Measurements from ENCODE around the gene PPP1R10. TPM values are rescaled to one million over a fixed set of nuclear protein-coding genes. Genes with fewer than 3 reads are reported as not detected.

The PPP1R10 gene
- total RNA-seq, 1 experiment from 2014 or later = 123 TPM

DNA sequence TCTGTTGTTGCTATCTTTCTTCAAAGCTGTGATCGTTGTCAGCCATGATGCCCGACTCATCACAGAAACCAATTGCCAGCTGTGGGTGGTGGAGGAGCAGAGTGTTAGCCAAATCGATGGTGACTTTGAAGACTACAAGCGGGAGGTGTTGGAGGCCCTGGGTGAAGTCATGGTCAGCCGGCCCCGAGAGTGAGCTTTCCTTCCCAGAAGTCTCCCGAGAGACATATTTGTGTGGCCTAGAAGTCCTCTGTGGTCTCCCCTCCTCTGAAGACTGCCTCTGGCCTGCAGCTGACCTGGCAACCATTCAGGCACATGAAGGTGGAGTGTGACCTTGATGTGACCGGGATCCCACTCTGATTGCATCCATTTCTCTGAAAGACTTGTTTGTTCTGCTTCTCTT, 26.5 kb downstream of the PPP1R10 start:
- Histone ChIP-seq H3T11ph (ENCODE audit: low read length) (no peak overlapping the region), H3K56ac (ENCODE audit: insufficient read length, low read depth, low read length) (no peak overlapping the region), H2BK12ac (ENCODE audit: insufficient read length, low read depth, low read length) (no peak overlapping the region), H3K23ac (ENCODE audit: insufficient read length, low read depth, low read length) (no peak overlapping the region), H2BK20ac (ENCODE audit: low read depth, low read length, poor library complexity, severe bottlenecking) (no peak overlapping the region), H3K79me1 (ENCODE audit: insufficient read depth, low read depth, low read length, poor library complexity, severe bottlenecking) (peaks cover 5% of the 10 kb centered on the region), H3K4me1 (ENCODE audit: insufficient read depth, low read length) (no peaks in the 10 kb centered on the region), H3K27ac (ENCODE audit: insufficient read length, low read depth, low read length) (no peak overlapping the region), H2AFZ (ENCODE audit: low read length) (no peak overlapping the region), H3K4me2 (ENCODE audit: insufficient read depth, insufficient read length, low read length) (no peak overlapping the region), H3K79me2 (ENCODE audit: insufficient read depth, low read length) (no peaks in the 10 kb centered on the region; the same call in 1 of the 2 replicates), H4K20me1 (ENCODE audit: control insufficient read depth, insufficient read depth, insufficient read length) (no peaks in the 10 kb centered on the region), H4K91ac (ENCODE audit: insufficient read length, low read depth, low read length) (no peak overlapping the region), H3K18ac (ENCODE audit: insufficient read length, low read depth, low read length) (no peak overlapping the region), H4K8ac (replicated peaks; ENCODE audit: insufficient read length, low read depth, low read length) (no peak overlapping the region), H3K14ac (ENCODE audit: insufficient read depth, low read length) (no peak overlapping the region), H2BK5ac (ENCODE audit: insufficient read length, low read length) (no peak overlapping the region), H3K27me3 (ENCODE audit: insufficient read depth, low read length) (no peaks in the 10 kb centered on the region), H3K4ac (ENCODE audit: low read depth, low read length) (no peak overlapping the region), H3K9ac (ENCODE audit: extremely low read depth, insufficient read length, low read length) (no peak overlapping the region), H2BK120ac (ENCODE audit: low read depth, low read length, poor library complexity, severe bottlenecking) (no peak overlapping the region), H2BK15ac (ENCODE audit: low read depth, low read length) (no peak overlapping the region), H2AK5ac (ENCODE audit: insufficient read length, low read length) (no peak overlapping the region), H3K23me2 (ENCODE audit: insufficient read length, low read depth, low read length, poor library complexity, severe bottlenecking) (no peaks in the 10 kb centered on the region), H4K5ac (ENCODE audit: insufficient read length, low read depth, low read length) (no peak overlapping the region), H3K9me3 (ENCODE audit: control insufficient read depth, low read depth, low read length) (no peaks in the 10 kb centered on the region)
- Mint-ChIP-seq H3K27ac (0 out of 7 replicates have a peak overlapping the region, but pooled peaks of 1 of the 3 experiments have one; percentile 37), H3K4me1 (no peaks in the 10 kb centered on the region), H3K9me3 (no peaks in the 10 kb centered on the region), H3K4me3 (no peak overlapping the region; a peak in 1 of 5 replicates), H3K36me3 (ENCODE audit: insufficient read depth in 1 of 3, low read depth in 3 of 3) (peaks cover 57 to 92% (median 79%) of the 10 kb centered on the region in 3 experiments; a peak in 6 of 7 replicates), H3K27me3 (ENCODE audit: low read depth) (no peaks in the 10 kb centered on the region)
- TF ChIP-seq, protein P1, sequence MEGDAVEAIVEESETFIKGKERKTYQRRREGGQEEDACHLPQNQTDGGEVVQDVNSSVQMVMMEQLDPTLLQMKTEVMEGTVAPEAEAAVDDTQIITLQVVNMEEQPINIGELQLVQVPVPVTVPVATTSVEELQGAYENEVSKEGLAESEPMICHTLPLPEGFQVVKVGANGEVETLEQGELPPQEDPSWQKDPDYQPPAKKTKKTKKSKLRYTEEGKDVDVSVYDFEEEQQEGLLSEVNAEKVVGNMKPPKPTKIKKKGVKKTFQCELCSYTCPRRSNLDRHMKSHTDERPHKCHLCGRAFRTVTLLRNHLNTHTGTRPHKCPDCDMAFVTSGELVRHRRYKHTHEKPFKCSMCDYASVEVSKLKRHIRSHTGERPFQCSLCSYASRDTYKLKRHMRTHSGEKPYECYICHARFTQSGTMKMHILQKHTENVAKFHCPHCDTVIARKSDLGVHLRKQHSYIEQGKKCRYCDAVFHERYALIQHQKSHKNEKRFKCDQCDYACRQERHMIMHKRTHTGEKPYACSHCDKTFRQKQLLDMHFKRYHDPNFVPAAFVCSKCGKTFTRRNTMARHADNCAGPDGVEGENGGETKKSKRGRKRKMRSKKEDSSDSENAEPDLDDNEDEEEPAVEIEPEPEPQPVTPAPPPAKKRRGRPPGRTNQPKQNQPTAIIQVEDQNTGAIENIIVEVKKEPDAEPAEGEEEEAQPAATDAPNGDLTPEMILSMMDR (conservative IDR thresholded peaks at IDR 0.05) = no peak
- no CpG with 5 or more reads among the region's 8 CpGs for WGBS (ENCODE audit: extremely low coverage, insufficient read length, low lambda C conversion rate)
- DNase-seq = no peak

Data from H9 (cell line).